Stimulated activated CD4-positive, alpha-beta T cell treated with anti-CD3 and anti-CD28 coated beads, Interleukin-4, amount 100 ng/mL, for 48 hours (primary cell): Measurements from ENCODE around the gene FBXO34.
"Not testable (repeated sequence)": the region's sequence is repeated elsewhere in the genome, so short reads cannot be mapped to it uniquely, and the experiment has no call there.

Experiments
- DNase-seq, 2 donors: peaks; one replicate each; pipeline ENCODE4 v3.0.0-alpha.2; 2020; ENCODE audit warnings: low read depth in 2 of 2

Gene FBXO34

DNA sequence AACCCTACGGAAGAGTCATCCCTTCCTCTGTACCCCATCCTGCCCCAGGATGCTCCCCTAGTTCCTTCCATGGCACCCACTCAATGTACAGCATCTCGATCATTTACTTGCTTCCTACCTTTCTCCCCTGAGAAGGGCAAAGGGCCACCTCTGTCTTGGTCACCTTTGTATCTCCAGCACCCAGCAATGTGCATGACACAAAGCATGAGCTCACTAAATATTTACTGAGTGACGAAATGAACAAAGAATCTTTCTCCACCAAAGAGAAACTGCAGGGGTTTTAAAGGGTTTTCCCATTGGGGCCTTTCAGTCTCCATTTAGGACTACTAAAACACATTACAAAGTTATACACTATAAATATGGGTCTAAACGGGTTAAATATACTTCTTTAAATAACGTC lies 109.8 kb downstream of the FBXO34 start:
- DNase-seq = no peak

DNA sequence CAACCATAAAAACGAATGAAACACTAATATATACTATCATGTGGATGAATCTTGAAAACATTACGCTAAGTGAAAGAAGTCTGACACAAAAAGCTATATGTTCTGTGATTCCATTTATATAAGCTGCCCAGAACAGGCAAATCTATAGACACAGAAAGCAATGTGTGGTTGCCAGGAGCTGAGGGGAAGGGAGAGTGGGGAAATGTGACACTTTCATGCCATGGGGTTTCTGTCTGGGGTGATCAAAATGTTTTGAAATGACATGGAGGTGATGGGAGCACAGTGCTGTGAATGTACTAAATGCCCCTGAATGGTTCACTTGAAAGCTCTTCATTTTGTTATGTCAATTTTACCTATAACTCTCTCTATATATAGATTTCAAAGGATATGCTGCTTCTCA lies 110.3 kb downstream of the FBXO34 start:
- DNase-seq = no peak

DNA sequence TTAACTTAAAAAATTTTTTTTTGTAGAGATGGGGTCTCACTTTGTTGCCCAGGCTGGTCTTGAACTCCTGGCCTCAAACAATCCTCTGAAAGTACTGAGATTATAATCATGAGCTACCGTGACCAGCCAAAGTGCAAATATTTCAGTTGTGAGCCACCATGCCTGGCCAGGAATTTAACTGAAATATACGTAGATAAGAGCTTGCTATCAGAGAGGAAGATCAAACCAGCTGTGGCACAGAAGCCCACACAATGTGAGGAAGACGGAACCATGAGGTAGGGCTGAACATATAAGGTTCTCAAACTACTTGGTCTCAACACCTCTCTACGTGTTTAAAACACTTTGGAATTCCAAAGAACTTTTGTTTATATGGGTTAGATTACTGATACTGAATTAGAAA lies 111.3 kb downstream of the FBXO34 start:
- no peak for DNase-seq

DNA sequence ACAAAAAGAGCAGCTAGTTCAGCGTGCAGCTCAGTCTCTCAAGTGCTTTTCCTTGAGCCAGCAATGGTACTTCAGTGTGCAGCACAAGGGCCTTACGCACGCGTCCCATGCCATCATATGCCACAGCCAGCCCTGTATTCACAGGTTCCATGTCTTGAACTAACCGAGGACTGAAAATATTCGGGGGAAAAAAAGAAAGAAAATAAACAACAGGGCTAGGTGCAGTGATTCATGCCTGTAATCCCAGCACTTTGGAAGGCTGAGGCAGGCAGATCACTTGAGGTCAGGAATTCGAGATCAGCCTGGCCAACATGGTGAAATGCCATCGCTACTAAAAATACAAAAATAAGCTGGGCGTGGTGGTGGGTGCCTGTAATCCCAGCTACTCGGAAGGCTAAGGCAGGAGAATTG lies 111.8 kb downstream of the FBXO34 start:
- not testable (repeated sequence) for DNase-seq

DNA sequence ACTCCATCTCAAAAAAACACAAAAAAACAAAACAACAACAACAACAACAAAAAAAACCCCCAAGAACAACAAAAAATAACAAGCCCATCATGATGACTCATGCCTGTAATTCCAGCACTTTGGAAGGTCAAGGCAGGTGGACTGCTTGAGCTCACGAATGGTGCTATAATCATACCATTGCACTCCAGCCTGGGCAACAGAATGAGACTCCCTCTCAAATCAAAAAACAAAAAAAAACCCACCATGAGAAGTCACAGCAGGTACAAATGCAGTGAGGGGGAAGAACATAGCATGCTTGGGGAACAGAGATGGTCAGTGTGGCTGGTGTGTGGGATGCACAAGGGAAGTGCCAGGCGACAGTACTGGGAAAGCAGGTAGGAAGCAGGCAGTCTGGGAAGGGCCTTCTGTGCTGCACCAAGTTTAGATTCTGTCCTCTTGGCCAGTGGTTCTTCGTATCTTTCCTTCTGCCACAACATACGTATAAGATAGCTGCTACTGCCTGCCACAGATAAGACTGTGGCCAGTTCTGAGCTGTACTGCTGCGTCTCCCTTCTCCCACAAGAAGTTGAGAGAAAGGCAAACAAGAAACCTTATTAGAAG lies 112.4 kb downstream of the FBXO34 start:
- DNase-seq = no peak

DNA sequence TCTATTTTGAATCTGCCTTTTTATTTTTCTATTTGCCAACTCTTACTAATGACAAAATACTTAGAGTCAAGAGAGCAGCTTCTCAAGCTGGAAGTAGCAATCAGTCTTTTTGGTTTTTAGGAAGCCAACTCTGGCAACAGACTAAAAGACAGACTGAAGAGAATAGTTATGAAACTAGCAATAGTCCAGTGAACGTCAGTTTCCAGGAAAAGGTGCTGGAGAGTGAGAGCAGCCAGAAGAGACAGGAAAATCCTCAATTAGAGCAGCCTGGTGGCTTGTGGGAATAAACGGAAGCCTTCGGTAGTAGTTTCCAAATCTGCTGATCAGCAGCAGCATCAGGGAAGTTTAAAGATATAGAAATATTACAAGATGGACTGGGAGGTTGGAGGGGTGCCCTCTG lies 113.3 kb downstream of the FBXO34 start:
- no peak for DNase-seq

DNA sequence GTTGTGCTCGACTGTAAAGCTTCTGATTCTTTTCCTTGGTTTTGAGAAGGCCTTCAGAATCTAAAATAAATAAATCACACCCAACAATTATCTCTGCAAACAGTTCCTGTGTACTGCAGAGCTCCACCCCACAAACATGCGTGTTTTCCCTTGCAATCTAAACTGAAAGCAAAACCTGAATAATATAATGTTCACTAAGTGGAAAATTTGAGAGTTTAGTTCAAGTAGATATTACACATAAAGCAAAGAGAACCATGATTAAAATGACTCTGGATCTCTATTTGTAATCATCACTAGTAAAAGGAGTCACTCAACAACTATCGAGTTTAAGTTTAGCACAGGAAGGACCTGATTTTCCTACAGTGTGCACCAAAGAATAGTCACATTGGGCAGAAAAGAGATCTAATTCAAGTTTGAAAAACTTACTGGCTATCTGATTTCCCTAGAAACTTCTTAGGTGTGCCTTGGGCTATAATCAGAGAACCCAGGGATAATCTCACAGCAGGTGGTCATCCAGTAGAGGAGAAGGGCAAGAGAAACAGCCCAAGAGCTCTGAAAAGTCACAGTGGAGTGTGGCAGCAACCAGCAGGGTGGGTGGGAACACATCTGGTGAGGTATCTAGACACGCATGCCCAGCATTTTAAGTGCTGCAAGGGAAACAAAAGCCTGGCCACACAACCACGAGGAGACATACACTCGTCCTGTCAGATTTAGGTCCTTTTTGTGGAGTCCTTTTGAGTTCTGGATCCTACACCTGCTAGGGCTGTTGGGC lies 115.0 kb downstream of the FBXO34 start:
- no peak for DNase-seq

DNA sequence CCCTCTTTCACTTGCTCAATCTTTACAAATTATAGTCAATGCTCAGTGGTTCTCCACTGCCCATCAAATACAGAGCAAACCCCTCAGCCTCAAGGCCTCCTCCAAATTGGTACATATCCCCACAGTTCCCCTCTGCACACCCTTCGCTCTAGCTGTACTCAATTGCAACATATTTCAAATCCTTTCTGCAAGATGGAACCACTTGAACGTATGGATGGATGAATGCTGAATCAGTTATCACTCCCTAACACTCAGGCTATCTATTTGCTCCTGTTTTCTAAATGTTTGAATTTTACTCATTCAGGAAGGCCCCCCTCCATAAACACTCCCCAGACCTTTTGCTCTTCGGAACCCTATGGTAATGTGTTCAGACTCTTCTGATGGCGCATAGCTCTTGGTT lies 115.9 kb downstream of the FBXO34 start:
- no peak for DNase-seq

DNA sequence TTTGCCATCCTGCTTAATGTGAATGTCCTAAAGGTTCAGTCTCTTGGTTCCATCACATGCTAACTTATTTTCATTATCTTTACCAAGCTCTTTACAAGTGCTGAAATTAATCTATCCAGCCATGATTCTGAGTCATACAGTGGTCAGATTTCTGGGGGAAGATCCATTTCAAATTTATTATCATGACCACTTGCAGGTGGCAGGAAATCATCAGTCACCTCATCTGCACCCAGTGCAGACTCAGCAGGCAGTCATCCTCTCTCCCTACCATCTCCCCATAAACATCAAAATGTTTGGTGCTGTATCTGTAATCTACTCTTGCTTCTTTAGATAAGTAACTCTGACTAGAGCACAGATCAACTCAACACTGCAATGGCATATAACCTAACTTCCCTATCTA lies 116.9 kb downstream of the FBXO34 start:
- no peak for DNase-seq

DNA sequence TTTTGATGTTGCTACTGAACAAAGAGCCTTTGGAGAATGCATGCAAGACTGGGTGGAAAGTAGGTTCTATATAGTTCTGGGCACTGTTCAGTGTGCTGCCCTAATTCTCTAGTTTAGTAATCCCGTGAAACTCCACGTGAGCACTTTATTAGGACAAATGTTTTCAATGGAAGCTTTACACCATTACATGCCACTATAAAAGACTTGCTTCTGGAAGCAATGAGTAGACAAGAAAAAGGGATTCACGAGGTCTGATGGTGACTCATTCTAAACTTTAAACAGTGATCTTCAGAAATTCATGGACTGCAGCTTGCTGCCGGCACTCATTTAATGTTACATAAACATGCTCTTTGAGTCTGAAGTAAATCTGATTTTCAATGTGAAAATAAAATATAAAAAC lies 118.1 kb downstream of the FBXO34 start:
- no peak for DNase-seq

DNA sequence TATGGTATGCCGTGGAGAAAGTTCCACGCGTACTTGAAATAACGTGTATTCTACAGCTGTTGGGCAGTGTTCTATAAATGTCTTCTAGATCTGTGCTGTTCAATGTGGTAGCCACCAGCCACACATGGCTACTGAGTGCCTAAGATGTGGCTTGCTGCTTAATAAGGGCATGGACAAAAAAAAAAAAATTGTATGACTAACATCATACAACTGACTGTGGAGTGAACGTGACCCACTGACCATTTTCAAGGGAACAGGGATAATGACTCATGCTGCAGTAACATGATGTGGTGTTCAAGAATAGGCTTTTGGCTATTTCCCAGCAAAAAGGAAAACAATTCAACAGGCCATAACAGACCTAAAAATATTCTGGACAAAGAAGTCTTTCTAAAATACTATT lies 127.5 kb downstream of the FBXO34 start:
- no peak for DNase-seq

DNA sequence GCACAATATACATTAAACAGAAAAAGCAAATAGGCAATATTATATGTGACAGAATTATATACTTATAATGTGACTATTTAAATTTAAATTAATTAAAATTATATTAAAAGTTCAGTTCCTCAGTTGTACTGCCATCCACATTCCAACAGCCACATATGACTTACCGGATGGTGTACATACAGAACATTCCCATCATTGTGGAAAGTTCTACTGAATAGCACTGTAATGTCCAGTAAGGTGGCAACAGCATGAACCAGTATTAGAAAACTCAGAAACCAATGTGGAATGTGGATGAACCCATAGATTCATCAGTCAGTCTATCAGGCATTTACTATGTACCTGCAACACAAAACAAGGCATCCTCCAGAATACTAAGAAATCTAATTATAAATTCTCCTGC lies 128.0 kb downstream of the FBXO34 start:
- no peak for DNase-seq

DNA sequence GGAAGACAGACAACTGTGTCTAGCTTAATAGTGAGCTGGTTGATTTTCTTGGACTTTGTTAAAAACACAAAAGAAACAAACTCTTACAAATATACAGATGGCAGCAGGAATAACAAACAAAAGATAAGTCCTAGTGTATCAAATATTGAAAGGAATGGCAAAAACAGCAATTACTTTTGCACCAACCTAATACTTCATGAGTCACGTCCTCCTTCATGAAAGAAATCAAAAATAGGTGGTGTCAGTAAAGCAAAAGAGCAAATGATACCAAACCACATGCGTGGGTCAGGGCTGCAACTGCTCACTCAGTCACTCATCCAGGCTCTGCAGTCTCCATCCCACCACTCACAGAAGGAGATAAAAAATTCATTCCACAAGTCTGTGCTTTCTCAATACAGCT lies 128.6 kb downstream of the FBXO34 start:
- no peak for DNase-seq

DNA sequence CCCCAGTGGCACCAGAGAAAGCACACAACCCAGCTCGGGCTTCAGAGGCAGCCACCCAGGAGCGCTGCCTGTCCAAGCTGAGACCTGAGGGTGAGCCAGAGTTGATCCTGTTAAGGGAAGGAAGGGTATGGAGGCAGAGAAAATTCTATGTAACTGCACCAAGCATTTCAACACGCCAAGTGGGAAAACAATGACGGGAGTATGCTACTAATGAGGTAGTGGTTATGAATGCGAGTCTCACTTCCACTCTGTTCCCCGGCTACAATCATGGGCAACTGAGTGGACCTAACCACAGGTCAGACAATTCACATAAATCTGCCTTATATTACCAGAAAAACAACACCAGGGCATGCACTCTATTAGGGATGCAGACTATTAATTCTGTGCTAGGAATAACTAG lies 130.5 kb downstream of the FBXO34 start:
- DNase-seq = no peak
